KMS-11 (cell line): Measurements from ENCODE around the gene FUT4.
"Not testable (repeated sequence)": the region's sequence is repeated elsewhere in the genome, so short reads cannot be mapped to it uniquely, and the experiment has no call there.

Source experiments
- H2AFZ ChIP-seq: fragments of 200-600 bp; sonication (generic); 2 replicates; pipeline ENCODE4 v1.6.1; 2016; ENCODE audit warnings: antibody characterized with exemption, mixed run types, low read depth
- H3K27ac ChIP-seq: fragments of 200-600 bp; sonication (generic); 2 replicates; pipeline ENCODE4 v1.6.1; 2016; ENCODE audit warnings: mild to moderate bottlenecking, mixed run types
- H3K27me3 ChIP-seq: fragments of 200-600 bp; sonication (generic); 2 replicates; pipeline ENCODE4 v1.6.1; 2017; ENCODE audit warnings: mild to moderate bottlenecking, low read depth, mixed run types, moderate library complexity; ENCODE audit not compliant: insufficient read depth
- H3K36me3 ChIP-seq: fragments of 200-600 bp; sonication (generic); 2 replicates; pipeline ENCODE4 v1.6.1; 2017; ENCODE audit warnings: mild to moderate bottlenecking, mixed run types; ENCODE audit not compliant: insufficient read depth
- H3K4me1 ChIP-seq: fragments of 200-600 bp; sonication (generic); 2 replicates; pipeline ENCODE4 v1.6.1; 2016; ENCODE audit warnings: mild to moderate bottlenecking, low read depth, mixed run types; ENCODE audit not compliant: poor library complexity, severe bottlenecking
- H3K4me2 ChIP-seq: fragments of 200-600 bp; sonication (generic); 2 replicates; pipeline ENCODE4 v1.7.0; 2016; ENCODE audit warnings: mild to moderate bottlenecking, mixed run types
- H3K4me3 ChIP-seq: fragments of 200-600 bp; sonication (generic); IDR thresholded peaks from 2 replicates; pipeline ENCODE4 v1.6.1; 2017; ENCODE audit warnings: low read depth, low read length, mixed read lengths; ENCODE audit not compliant: insufficient read depth
- H3K79me2 ChIP-seq: fragments of 200-600 bp; sonication (generic); 2 replicates; pipeline ENCODE4 v1.6.1; 2016; ENCODE audit warnings: low read depth, mixed run types; ENCODE audit not compliant: insufficient read depth
- H3K9ac ChIP-seq: fragments of 200-600 bp; sonication (generic); 2 replicates; pipeline ENCODE4 v1.6.1; 2016; ENCODE audit warnings: mild to moderate bottlenecking, mixed run types
- H4K20me1 ChIP-seq: fragments of 200-600 bp; sonication (generic); 2 replicates; pipeline ENCODE4 v1.6.1; 2016; ENCODE audit warnings: mild to moderate bottlenecking, mixed run types; ENCODE audit not compliant: insufficient read depth
- CTCF ChIP-seq: fragments of 200-600 bp; sonication (generic); conservative IDR thresholded peaks from 2 replicates; pipeline ENCODE4 v1.6.1; 2017; ENCODE audit warnings: low read depth, mild to moderate bottlenecking, antibody characterized with exemption, low read length, moderate library complexity, mixed read lengths

Gene FUT4

GRCh38 chr11:94504689-94505293, 38.9 kb upstream of the FUT4 start:
- H3K27ac ChIP-seq: no peak overlapping the region
- H3K9ac ChIP-seq: no peak overlapping the region
- peak; percentile 58 for TF ChIP-seq CTCF
- no peaks in the 10 kb centered on the region for H3K27me3 ChIP-seq
- H3K4me2 ChIP-seq: no peak overlapping the region
- no peaks in the 10 kb centered on the region for H3K79me2 ChIP-seq
- no peak overlapping the region for H2AFZ ChIP-seq
- no peaks in the 10 kb centered on the region for H3K36me3 ChIP-seq
- no peak overlapping the region for H3K4me3 ChIP-seq
- H3K4me1 ChIP-seq: no peaks in the 10 kb centered on the region
- H4K20me1 ChIP-seq: no peaks in the 10 kb centered on the region

GRCh38 chr11:94506513-94506912, 37.2 kb upstream of the FUT4 start:
- H3K79me2 ChIP-seq, H3K27ac ChIP-seq, H3K4me3 ChIP-seq, H3K9ac ChIP-seq, H2AFZ ChIP-seq, H3K4me1 ChIP-seq, H4K20me1 ChIP-seq, H3K4me2 ChIP-seq, H3K27me3 ChIP-seq, H3K36me3 ChIP-seq: not testable (repeated sequence)

- Histone ChIP-seq H3K27me3 (no peaks in the 10 kb centered on the region), H3K4me3 (no peak overlapping the region), H3K36me3 (no peaks in the 10 kb centered on the region), H3K4me1 (no peaks in the 10 kb centered on the region), H4K20me1 (no peaks in the 10 kb centered on the region), H3K27ac (no peak overlapping the region), H3K79me2 (no peaks in the 10 kb centered on the region), H3K4me2 (no peak overlapping the region), H2AFZ (no peak overlapping the region), H3K9ac (no peak overlapping the region)
- TF ChIP-seq CTCF: no peak
Measured at GRCh38 chr11:94507485-94507884, 36.2 kb upstream of the FUT4 start.

GRCh38 chr11:94511932-94512781, 31.6 kb upstream of the FUT4 start, which contains the start of gene C11orf97:
TSS of gene C11orf97 (plus strand) at chr11:94512461. CDS start at chr11:94512529, 68 bp downstream.
- TF ChIP-seq CTCF: no peak
- Histone ChIP-seq H3K9ac (no peak within 1 kb of the TSS), H3K27ac (no peak within 1 kb of the TSS), H3K4me2 (no peak within 1 kb of the TSS), H3K4me3 (no peak within 1 kb of the TSS), H3K36me3 (no peaks in the 10 kb centered on the region), H3K27me3 (no peaks in the 10 kb centered on the region), H3K4me1 (no peaks in the 10 kb centered on the region), H2AFZ (no peak within 1 kb of the TSS), H3K79me2 (no peaks in the 10 kb centered on the region), H4K20me1 (no peaks in the 10 kb centered on the region)

- Histone ChIP-seq H3K4me3 (no peak overlapping the region), H3K36me3 (no peaks in the 10 kb centered on the region), H3K27me3 (no peaks in the 10 kb centered on the region), H3K27ac (no peak overlapping the region), H2AFZ (no peak overlapping the region), H3K4me1 (no peaks in the 10 kb centered on the region), H3K9ac (no peak overlapping the region), H3K4me2 (no peak overlapping the region), H3K79me2 (no peaks in the 10 kb centered on the region), H4K20me1 (no peaks in the 10 kb centered on the region)
- TF ChIP-seq CTCF: no peak
Measured at GRCh38 chr11:94513091-94513490, 30.6 kb upstream of the FUT4 start.
